Endothelial cell of umbilical vein (primary cell): ENCODE results near the gene GRK4. TPM values are rescaled to one million over a fixed set of nuclear protein-coding genes. Genes with fewer than 3 reads are reported as not detected.

Source experiments
- BruUV-seq: library from RNA; stranded (reverse); fragments of 400-500 nt; replicated peaks from 2 replicates; lab custom pipeline; 2021; lab: Mats Ljungman, UMichigan
- CTCF ChIA-PET: fragments of 300-600, 350-600 bp; sonication (Branson Sonifier 250); formaldehyde crosslinking; loops from one replicate; lab custom pipeline; 2021; ENCODE audit warnings: antibody characterized with exemption, inconsistent platforms; lab: Charles Lee
- POLR2A ChIA-PET: fragments of 300-600, 350-600 bp; sonication (Branson Sonifier 250); formaldehyde crosslinking; loops from one replicate; lab custom pipeline; 2021; ENCODE audit warnings: antibody characterized with exemption, inconsistent platforms; lab: Charles Lee
- DNase-seq: peaks from one replicate; pipeline ENCODE4 v3.0.0-alpha.2; 2011; ENCODE audit warnings: low read depth, low spot score
- FAIRE-seq: peaks from 2 replicates; lab custom pipeline; 2011; peaks lifted over from hg19 to GRCh38; lab: Jason Lieb, UNC
- H2AFZ ChIP-seq: 2 replicates; pipeline ENCODE4 v1.6.0; 2012; ENCODE audit warnings: low read depth, low read length, control low read depth, inconsistent platforms
- H3K27ac ChIP-seq: 2 replicates; pipeline ENCODE4 v1.5.1; 2011; ENCODE audit warnings: low read depth, mild to moderate bottlenecking, control low read depth, low read length, moderate library complexity; ENCODE audit not compliant: insufficient read depth
- H3K27me3 ChIP-seq, 2 experiments: 2 replicates each; pipeline versions ENCODE4 v1.6.0 to v1.6.1; 2011; ENCODE audit warnings: low read length in 2 of 2, mixed read lengths in 1 of 2; ENCODE audit not compliant: control insufficient read depth in 2 of 2, insufficient read depth in 2 of 2
- H3K36me3 ChIP-seq, 2 experiments: 2 replicates in 1 of 2; 3 replicates in 1 of 2; pipeline ENCODE4 v1.5.1; 2011; ENCODE audit warnings: low read length in 2 of 2, mild to moderate bottlenecking in 1 of 2, moderate library complexity in 1 of 2; ENCODE audit not compliant: control insufficient read depth in 2 of 2, insufficient read depth in 2 of 2; ENCODE audit errors: extremely low read depth in 1 of 2
- H3K4me1 ChIP-seq: 3 replicates; pipeline ENCODE4 v1.5.1; 2011; ENCODE audit warnings: mild to moderate bottlenecking, low read length; ENCODE audit not compliant: control insufficient read depth, insufficient read depth; ENCODE audit errors: extremely low read depth
- H3K4me2 ChIP-seq: 2 replicates; pipeline ENCODE4 v1.6.1; 2011; ENCODE audit warnings: low read length, control low read depth, mixed read lengths; ENCODE audit not compliant: insufficient read depth
- H3K4me3 ChIP-seq, 3 experiments: fragments of 200-600 bp in 1 of 3; sonication (generic), shearing (Covaris generic) in 1 of 3; replicated peaks in 1 of 3; 2 replicates each; pipeline ENCODE4 v1.5.1; 2011 to 2016; ENCODE audit warnings: control low read depth in 3 of 3, low read length in 3 of 3, mild to moderate bottlenecking in 2 of 3, inconsistent platforms in 1 of 3, low read depth in 1 of 3, moderate library complexity in 1 of 3; ENCODE audit not compliant: insufficient read depth in 1 of 3
- H3K79me2 ChIP-seq: 2 replicates; pipeline ENCODE4 v1.6.0; 2012; ENCODE audit warnings: low read length, inconsistent platforms; ENCODE audit not compliant: control insufficient read depth, insufficient read depth
- H3K9ac ChIP-seq: replicated peaks from 2 replicates; pipeline ENCODE3; 2011; ENCODE audit warnings: low read length, control low read depth; ENCODE audit not compliant: insufficient read depth; ENCODE audit errors: extremely low read depth
- H3K9me1 ChIP-seq: replicated peaks from 3 replicates; pipeline ENCODE4 v1.6.0; 2011; ENCODE audit warnings: mild to moderate bottlenecking, low read length; ENCODE audit not compliant: control insufficient read depth, insufficient read depth; ENCODE audit errors: extremely low read depth
- H3K9me3 ChIP-seq: replicated peaks from 2 replicates; pipeline ENCODE4 v1.5.1; 2012; ENCODE audit warnings: low read length, inconsistent platforms; ENCODE audit not compliant: control insufficient read depth, insufficient read depth
- H4K20me1 ChIP-seq: replicated peaks from 2 replicates; pipeline ENCODE3; 2011; ENCODE audit warnings: mild to moderate bottlenecking, low read length; ENCODE audit not compliant: control insufficient read depth, insufficient read depth; ENCODE audit errors: extremely low read depth
- EZH2 ChIP-seq: IDR thresholded peaks from 2 replicates; pipeline ENCODE4 v1.6.1; 2012; ENCODE audit warnings: borderline replicate concordance, low read depth, mild to moderate bottlenecking, moderate library complexity, low read length, inconsistent platforms; ENCODE audit not compliant: severe bottlenecking
- GATA2 ChIP-seq: IDR thresholded peaks from 2 replicates; pipeline ENCODE4 v1.7.0; 2011; ENCODE audit warnings: low read depth, mild to moderate bottlenecking, moderate library complexity, mixed read lengths, low read length; ENCODE audit not compliant: insufficient read length, insufficient read depth
- JUN ChIP-seq: IDR thresholded peaks from 2 replicates; pipeline ENCODE4 v1.6.1; 2011; ENCODE audit warnings: borderline replicate concordance, low read depth; ENCODE audit not compliant: insufficient read length, insufficient read depth
- MYC ChIP-seq: IDR thresholded peaks from one replicate; pipeline ENCODE4 v1.6.1; 2011; ENCODE audit warnings: mild to moderate bottlenecking, low read depth, low read length
- POLR2A ChIP-seq: IDR thresholded peaks from 2 replicates; pipeline ENCODE4 v1.6.1; 2012; ENCODE audit warnings: low read depth, mild to moderate bottlenecking, control low read depth, low read length
- POLR2AphosphoS5 ChIP-seq: IDR thresholded peaks from 2 replicates; pipeline ENCODE4 v1.6.1; 2012; ENCODE audit warnings: low read depth, mild to moderate bottlenecking, control low read depth, low read length, moderate library complexity; ENCODE audit not compliant: insufficient read depth
- dilution Hi-C: fragments of 300-500 bp; cut with MboI; formaldehyde crosslinking; loops from one replicate; pipeline ENCODE4 v1.15.0; 2019; ENCODE audit warnings: low sequenced_read_pairs; ENCODE audit not compliant: extremely low pct_ligation_motif_present
- intact Hi-C: fragments of 100-400 bp; cut with micrococcal nuclease; formaldehyde crosslinking; loops from one replicate; pipeline ENCODE4 v1.10.0; 2022
- polyA plus RNA-seq, 4 experiments: library from polyadenylated mRNA; depleted of rRNA in 3 of 4; stranded (reverse) in 3 of 4; unstranded in 1 of 4; fragments of >200 nt; gene quantifications; 2 replicates each; pipeline versions ENCODE4 v1.2.1 to v1.2.3, GENCODE V29; 2011 to 2012; ENCODE audit warnings: missing spikeins in 1 of 4
- total RNA-seq: library from RNA; stranded (reverse); gene quantifications from 2 replicates; pipeline ENCODE4 v1.2.3, GENCODE V29; 2021
- TF ChIP-seq, protein P1 (sequence below): IDR thresholded peaks from 2 replicates; pipeline ENCODE4 v1.6.1; 2011; ENCODE audit not compliant: insufficient read depth, insufficient read length

Gene GRK4
- total and polyA plus RNA-seq, 2 donors (not counting 3 experiments of a cell fraction or from before 2014, with no cell fraction given), result 3.1 to 6.3 TPM

DNA sequence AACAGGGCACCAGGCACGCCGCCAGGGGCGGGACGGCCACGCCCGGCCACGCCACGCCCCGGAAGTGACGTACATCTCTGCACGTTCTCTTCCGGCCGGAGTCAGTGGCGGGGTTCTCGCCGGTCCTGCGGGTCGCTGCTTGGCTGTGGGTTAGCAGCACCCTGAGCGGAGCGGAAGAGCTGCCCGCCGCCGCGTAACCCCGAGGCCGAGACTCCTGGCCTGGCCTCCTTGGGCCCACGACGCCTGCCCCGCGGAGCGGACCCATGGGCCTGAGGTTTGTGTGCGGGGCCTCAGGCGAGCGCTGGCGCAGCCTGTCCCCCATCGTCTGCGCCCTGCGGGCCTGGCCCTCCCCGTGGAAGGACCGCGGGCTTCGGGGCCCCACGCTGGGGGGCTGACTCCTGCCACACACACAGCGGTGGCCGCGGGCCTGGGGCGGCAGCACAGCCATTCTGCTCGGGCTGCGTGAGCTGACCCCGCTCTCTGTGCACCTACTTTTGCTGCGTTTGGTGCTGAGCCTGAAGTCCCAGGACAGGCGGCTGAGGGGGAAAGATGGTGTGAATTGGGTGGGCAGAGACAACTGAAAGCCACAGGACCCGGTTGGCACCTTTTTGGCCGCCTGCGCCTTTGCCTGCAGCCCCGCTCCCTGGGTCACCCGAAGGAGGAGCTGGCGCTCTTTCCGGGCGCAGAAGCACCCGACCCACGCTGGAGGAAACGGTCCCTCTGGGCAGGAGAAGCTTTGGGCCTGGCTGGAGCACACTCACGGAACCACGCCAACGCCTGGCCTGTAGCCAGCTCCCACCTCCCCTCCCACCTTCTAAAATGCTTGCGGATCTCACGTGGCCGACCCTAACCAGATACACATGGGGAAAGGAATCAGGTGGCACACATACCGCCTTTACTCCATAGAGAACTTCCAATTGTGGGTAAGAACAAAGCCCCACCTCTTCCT, 28.3 kb upstream of the GRK4 start:
- Histone ChIP-seq H3K4me2 (peak overlapping the region; percentile 70), H3K9me1 (no peaks in the 10 kb centered on the region), H3K27me3 (no peaks in the 10 kb centered on the region), H3K9me3 (no peaks in the 10 kb centered on the region), H3K36me3 (peaks cover 10 to 31% of the 10 kb centered on the region in 2 experiments), H2AFZ (peak overlapping the region; percentile 64), H3K9ac (peak overlapping the region; percentile 58), H3K27ac (peak overlapping the region; percentile 61), H3K4me3 (peak overlapping the region; percentile 37 to 69 (median 65)), H4K20me1 (no peaks in the 10 kb centered on the region), H3K79me2 (peaks cover 18% of the 10 kb centered on the region), H3K4me1 (peaks cover 28% of the 10 kb centered on the region)
- ChIA-PET CTCF (interaction anchor here (1.0 to 1.6 kb wide), 5 partner anchors 9 to 171 kb away, joined by 3 to 6 read pairs (median 4); no protein-coding TSS in a partner anchor), POLR2A (no interaction called here)
- intact Hi-C loops, result loop anchor here (2.0 to 5.0 kb wide), 2 partner anchors 93 to 178 kb away; partner anchors contain the start of genes ADD1 and TNIP2
- peak; percentile 92 for FAIRE-seq
- peak; percentile 90 for TF ChIP-seq POLR2AphosphoS5
- TF ChIP-seq GATA2, result no peak
- TF ChIP-seq EZH2, result no peak
- TF ChIP-seq MYC, result peak; percentile 34
- peak; percentile 86 for TF ChIP-seq POLR2A
- TF ChIP-seq JUN, result no peak
- TF ChIP-seq, protein P1, sequence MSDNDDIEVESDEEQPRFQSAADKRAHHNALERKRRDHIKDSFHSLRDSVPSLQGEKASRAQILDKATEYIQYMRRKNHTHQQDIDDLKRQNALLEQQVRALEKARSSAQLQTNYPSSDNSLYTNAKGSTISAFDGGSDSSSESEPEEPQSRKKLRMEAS, result peak; percentile 39
- peak; percentile 86 for DNase-seq
- TSS peak; percentile 41 for BruUV-seq
- dilution Hi-C loops, result no loop called here
